Stimulated activated CD4-positive, alpha-beta T cell treated with anti-CD3 and anti-CD28 coated beads, Interleukin-1b, Interleukin-23, amount 100 ng/mL, for 1 hour (primary cell): Measurements from ENCODE around the gene RCN2.
A peak's percentile ranks its signal among the peaks of the same experiment; 100 is the strongest.

ENCODE experiments used
- DNase-seq, 2 donors: peaks; one replicate each; pipeline ENCODE4 v3.0.0-alpha.2; 2020; ENCODE audit warnings: low read depth in 2 of 2

The RCN2 gene

GRCh38 chr15:76994496-76994895 lies 62.9 kb downstream of the RCN2 start:
- no peak for DNase-seq

- DNase-seq: peak; percentile 22 to 39
Measured at GRCh38 chr15:76994971-76995945, 63.7 kb downstream of the RCN2 start, which contains the start of gene PSTPIP1. PSTPIP1 (plus strand) TSS chr15:76995126; CDS start chr15:76995574, 448 bp downstream.

- no peak for DNase-seq
Measured at GRCh38 chr15:76996076-76996525, 64.6 kb downstream of the RCN2 start.

- DNase-seq: peak in 1 of 2 donors; percentile 39
Measured at GRCh38 chr15:76996526-76997401, 65.2 kb downstream of the RCN2 start.

GRCh38 chr15:76998663-76999285 lies 67.2 kb downstream of the RCN2 start:
- no peak for DNase-seq

GRCh38 chr15:76999996-77000395 lies 68.4 kb downstream of the RCN2 start:
- no peak for DNase-seq

GRCh38 chr15:77001351-77001750 lies 69.8 kb downstream of the RCN2 start:
- DNase-seq: no peak

GRCh38 chr15:77001966-77002365 lies 70.4 kb downstream of the RCN2 start:
- DNase-seq: no peak

GRCh38 chr15:77002436-77002835 lies 70.9 kb downstream of the RCN2 start:
- DNase-seq: no peak

- DNase-seq: peak in 1 of 2 donors; percentile 36
Measured at GRCh38 chr15:77002954-77003912, 71.7 kb downstream of the RCN2 start.
